Left renal pelvis (tissue), 4 donors: ENCODE data around the gene ZNF774. TPM values are rescaled to one million over a fixed set of nuclear protein-coding genes. Genes with fewer than 3 reads are reported as not detected.

ENCODE experiments used
- polyA plus RNA-seq, 4 donors: library from polyadenylated mRNA; unstranded; fragments of 120-200 nt; gene quantifications; one replicate each; pipeline ENCODE4 v1.2.1, GENCODE V29; 2013; ENCODE audit not compliant: insufficient read length in 4 of 4

The ZNF774 gene
- polyA plus RNA-seq, 4 donors = 3.7 to 5.3 (median 4.7) TPM

Other genes starting within 250 kb of the ZNF774 start
- gene IDH2, start 249.8 kb upstream of the ZNF774 start, polyA plus RNA-seq = 100 to 1,000 TPM in 3 of 4 donors, 10 to 100 TPM in 1; 81.7 to 201 (median 190) TPM
- gene SEMA4B, start 151.0 kb upstream of the ZNF774 start, polyA plus RNA-seq = 10 to 100 TPM; 15.6 to 50.5 (median 36.1) TPM
- 10 to 100 TPM; 27.8 to 59.9 (median 53.0) TPM for gene CIB1, start 118.3 kb upstream of the ZNF774 start, polyA plus RNA-seq
- gene GDPGP1, start 118.1 kb upstream of the ZNF774 start, polyA plus RNA-seq = 1 to 10 TPM; 2.2 to 5.0 (median 4.2) TPM
- gene TTLL13, start 102.7 kb upstream of the ZNF774 start, polyA plus RNA-seq = under 1 TPM; 0.31 to 0.37 (median 0.35) TPM
- gene NGRN, start 86.6 kb upstream of the ZNF774 start, polyA plus RNA-seq = 100 to 1,000 TPM; 100 to 130 (median 118) TPM
- 100 to 1,000 TPM in 3 of 4 donors, 10 to 100 TPM in 1; 98.9 to 209 (median 175) TPM for gene IQGAP1, start 36.0 kb downstream of the ZNF774 start, polyA plus RNA-seq
- 10 to 100 TPM; 29.4 to 44.9 (median 30.9) TPM for gene CRTC3, start 177.6 kb downstream of the ZNF774 start, polyA plus RNA-seq